GM18867 (cell line): Measurements from ENCODE around the gene ITGA6.

Experiments used
- ATAC-seq: cut with Tn5 transposase; IDR thresholded peaks from one replicate; pipeline ENCODE4 v1.9.1; 2021; ENCODE audit warnings: mild to moderate bottlenecking, moderate library complexity; ENCODE audit not compliant: unreplicated experiment

The ITGA6 gene

GRCh38 chr2:172415865-172416183 is 11.6 kb upstream of the ITGA6 start:
- no peak for ATAC-seq

- no peak for ATAC-seq
Observed at GRCh38 chr2:172416447-172417058, 10.8 kb upstream of the ITGA6 start.

- ATAC-seq: no peak
Observed at GRCh38 chr2:172420216-172420615, 7.2 kb upstream of the ITGA6 start.

GRCh38 chr2:172423160-172423559 is 4.2 kb upstream of the ITGA6 start:
- ATAC-seq: no peak

- ATAC-seq: no peak
Observed at GRCh38 chr2:172425336-172425735, 2.0 kb upstream of the ITGA6 start.

DNA sequence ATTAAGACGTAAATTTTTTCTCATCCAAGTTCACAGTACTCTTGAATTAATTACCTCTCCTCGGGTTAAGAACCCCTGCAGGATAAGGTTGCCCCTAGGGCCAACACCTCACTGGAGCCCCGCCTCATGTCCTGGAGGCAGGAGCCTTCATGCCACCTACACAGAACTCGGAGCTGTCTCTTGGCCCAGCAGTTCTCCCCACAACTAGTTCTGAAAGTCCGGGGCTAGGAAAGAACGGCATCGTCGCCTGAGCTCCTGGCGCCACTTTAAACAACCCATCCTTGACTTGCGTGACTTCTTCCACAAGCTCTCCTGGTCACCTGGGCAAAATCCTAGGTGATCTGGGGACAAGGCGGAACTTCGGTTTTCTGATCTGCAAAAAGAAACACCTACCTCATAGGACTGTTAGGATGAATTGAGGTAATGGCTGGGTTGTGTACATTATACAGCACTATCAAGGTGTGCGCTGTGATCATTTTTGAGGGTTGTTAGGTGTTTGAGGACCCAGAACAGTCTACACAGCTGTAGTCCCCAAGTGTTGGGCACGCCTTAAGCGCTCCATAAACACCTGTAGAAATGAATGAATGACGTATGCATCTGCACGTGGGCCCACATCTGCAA is 641 bp upstream of the ITGA6 start:
- no peak for ATAC-seq

- ATAC-seq: no peak
Observed at GRCh38 chr2:172427990-172428831, 825 bp downstream of the ITGA6 start.

- no peak for ATAC-seq
Observed at GRCh38 chr2:172428832-172429210, 1.4 kb downstream of the ITGA6 start.

DNA sequence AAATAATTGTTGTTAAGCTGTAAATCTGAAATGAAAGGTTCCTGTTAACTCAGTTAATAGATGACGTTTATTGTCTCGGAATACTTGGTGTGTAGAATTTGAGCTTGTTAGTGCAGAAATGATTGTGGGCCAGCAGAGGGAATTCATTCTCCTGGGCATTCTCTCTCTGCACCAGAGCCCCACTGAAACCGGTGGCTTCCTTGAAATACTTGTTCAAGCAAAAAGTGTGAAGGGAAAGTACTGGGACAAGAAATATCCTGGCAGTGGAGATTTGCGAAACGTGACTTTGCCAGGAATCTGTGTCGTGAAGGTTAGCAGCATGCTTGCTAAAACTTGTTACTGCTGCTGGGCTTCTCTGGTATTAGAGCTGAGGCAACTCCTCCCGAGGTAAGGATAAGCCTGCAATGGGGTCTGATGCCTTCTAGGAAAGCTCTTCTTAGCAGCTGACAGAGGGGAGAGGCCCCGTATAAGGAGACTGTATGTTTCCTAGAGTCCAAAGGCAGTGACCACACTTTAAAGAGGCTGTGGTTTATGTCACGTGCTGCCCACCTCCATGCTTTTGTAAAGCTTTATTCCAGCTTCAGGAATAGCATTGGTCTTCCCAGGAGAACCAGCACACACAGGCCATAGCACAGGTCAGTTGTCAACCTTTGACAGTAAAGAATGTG is 2.0 kb downstream of the ITGA6 start:
- ATAC-seq: no peak

GRCh38 chr2:172430027-172430426 is 2.6 kb downstream of the ITGA6 start:
- ATAC-seq: no peak

DNA sequence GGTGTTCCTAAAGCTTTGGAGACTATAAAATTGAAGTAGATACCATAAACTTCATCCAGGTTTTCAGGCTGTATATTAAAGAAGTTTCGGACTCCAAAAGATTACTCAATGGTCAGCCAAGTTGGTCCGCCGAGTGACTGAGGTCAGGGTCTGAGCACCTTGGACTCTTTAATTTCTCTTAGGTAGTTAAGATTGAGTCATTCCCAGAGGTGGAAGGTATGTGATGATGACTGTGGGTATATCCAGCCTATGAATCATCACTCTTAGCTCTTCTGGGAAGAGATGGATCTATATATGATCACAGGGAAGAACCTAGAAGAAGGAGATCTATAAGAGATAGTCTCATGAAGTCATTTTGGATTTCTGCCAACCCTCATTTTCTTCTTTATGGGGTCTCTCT is 3.3 kb downstream of the ITGA6 start:
- ATAC-seq: no peak

- ATAC-seq: no peak
Observed at GRCh38 chr2:172431463-172431862, 4.1 kb downstream of the ITGA6 start.

GRCh38 chr2:172431993-172432392 is 4.6 kb downstream of the ITGA6 start:
- no peak for ATAC-seq

GRCh38 chr2:172433144-172433543 is 5.8 kb downstream of the ITGA6 start:
- ATAC-seq: no peak

DNA sequence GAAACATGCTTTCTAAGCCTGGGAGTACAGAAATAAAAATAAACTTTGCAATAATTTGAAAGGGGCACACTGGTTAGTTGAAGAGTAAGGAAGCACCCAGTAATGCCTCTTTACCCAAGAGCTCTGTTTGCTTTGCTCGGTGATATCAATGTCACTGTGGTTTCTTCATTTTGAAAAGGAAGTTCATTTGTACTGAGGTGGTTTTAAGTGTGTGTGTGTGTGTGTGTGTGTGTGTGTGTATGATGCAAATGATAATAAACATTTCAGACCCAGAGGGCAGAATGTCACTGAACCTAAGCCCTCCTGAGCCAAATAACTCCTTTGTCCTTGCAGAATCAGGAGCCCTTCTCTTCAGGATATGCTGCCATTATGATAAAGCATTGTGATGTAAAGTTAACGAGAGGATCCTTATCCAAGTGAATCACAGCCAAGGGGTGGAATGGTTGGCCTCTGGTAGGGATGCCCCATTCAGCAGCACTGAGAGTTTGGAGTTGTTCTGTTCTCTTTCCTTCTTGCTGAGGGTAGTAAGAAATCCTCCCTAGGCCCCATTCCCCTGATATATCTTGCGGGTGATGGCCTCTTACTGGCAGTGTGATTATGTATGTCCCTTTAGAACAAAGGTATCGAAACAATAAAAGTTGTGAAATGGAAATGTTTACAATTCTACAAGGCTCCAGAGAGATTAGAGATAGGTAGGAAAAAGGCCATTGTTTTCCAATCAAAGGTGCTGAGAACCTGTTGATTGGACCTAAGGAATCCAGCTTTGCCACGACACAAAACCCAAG is 7.6 kb downstream of the ITGA6 start:
- no peak for ATAC-seq

GRCh38 chr2:172435606-172435911 is 8.2 kb downstream of the ITGA6 start:
- ATAC-seq: no peak

DNA sequence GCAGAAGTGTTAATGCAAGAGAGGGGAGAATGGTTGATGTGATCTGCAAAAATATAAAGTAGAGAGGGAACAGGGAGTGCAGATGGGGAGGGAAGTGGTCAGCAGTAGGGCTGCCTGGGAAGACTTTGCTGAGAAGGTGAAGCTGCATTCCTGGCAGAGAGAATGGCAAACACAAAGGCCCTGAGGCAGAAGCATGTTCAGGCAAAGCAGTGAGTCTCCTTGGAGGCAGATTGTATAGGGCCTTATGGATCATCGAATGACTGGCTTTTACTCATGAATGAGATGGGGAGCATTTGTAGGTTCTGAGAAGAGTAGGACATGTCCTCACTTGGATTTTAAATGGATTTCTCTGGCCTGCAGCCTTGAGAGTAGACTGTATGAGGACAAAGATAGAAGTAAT is 9.5 kb downstream of the ITGA6 start:
- no peak for ATAC-seq

GRCh38 chr2:172437419-172438341 is 10.3 kb downstream of the ITGA6 start:
- peak; percentile 68 for ATAC-seq

- ATAC-seq: no peak
Observed at GRCh38 chr2:172438741-172439508, 11.5 kb downstream of the ITGA6 start.
